Astrocyte (in vitro differentiated cells and primary cell): ENCODE measurements around the gene PBX1. TPM values are rescaled to one million over a fixed set of nuclear protein-coding genes. Genes with fewer than 3 reads are reported as not detected.

Experiments
- DNase-seq: peaks from one replicate; pipeline ENCODE4 v3.0.0-alpha.2; 2010; ENCODE audit warnings: low read depth
- FAIRE-seq: peaks from 2 replicates; lab custom pipeline; 2011; peaks lifted over from hg19 to GRCh38; lab: Jason Lieb, UNC
- H2AFZ ChIP-seq: 2 replicates; pipeline ENCODE4 v1.6.0; 2012; ENCODE audit warnings: low read depth, low read length, inconsistent platforms
- H3K27ac ChIP-seq: 2 replicates; pipeline ENCODE4 v1.5.1; 2011; ENCODE audit warnings: low read depth, low read length, inconsistent platforms
- H3K27me3 ChIP-seq: 2 replicates; pipeline ENCODE4 v1.6.0; 2011; ENCODE audit warnings: low read length, inconsistent platforms; ENCODE audit not compliant: insufficient read depth
- H3K36me3 ChIP-seq: 2 replicates; pipeline ENCODE4 v1.5.1; 2011; ENCODE audit warnings: low read length, inconsistent platforms; ENCODE audit not compliant: insufficient read depth
- H3K4me1 ChIP-seq: 2 replicates; pipeline ENCODE4 v1.5.1; 2011; ENCODE audit warnings: low read length, inconsistent platforms; ENCODE audit not compliant: insufficient read depth
- H3K4me2 ChIP-seq: 2 replicates; pipeline ENCODE4 v1.6.0; 2012; ENCODE audit warnings: low read length, inconsistent platforms
- H3K4me3 ChIP-seq: 2 replicates; pipeline ENCODE4 v1.5.1; 2011; ENCODE audit warnings: low read depth, mild to moderate bottlenecking, low read length, inconsistent platforms; ENCODE audit not compliant: insufficient read depth
- H3K79me2 ChIP-seq: 2 replicates; pipeline ENCODE4 v1.6.0; 2012; ENCODE audit warnings: mild to moderate bottlenecking, low read length, inconsistent platforms; ENCODE audit not compliant: insufficient read depth
- H3K9ac ChIP-seq: 2 replicates; pipeline ENCODE4 v1.6.0; 2012; ENCODE audit warnings: mild to moderate bottlenecking, low read length, inconsistent platforms
- H3K9me3 ChIP-seq: 2 replicates; pipeline ENCODE4 v1.5.1; 2012; ENCODE audit warnings: low read depth, mild to moderate bottlenecking, low read length, inconsistent platforms; ENCODE audit not compliant: insufficient read depth
- H4K20me1 ChIP-seq: 2 replicates; pipeline ENCODE4 v1.6.0; 2012; ENCODE audit warnings: low read length, inconsistent platforms; ENCODE audit not compliant: insufficient read depth
- H3K27ac Mint-ChIP-seq: one replicate; pipeline ENCODE4 v1.8.0; 2021; ENCODE audit warnings: mild to moderate bottlenecking, mixed read lengths; ENCODE audit not compliant: unreplicated experiment
- H3K27me3 Mint-ChIP-seq: one replicate; pipeline ENCODE4 v1.8.0; 2021; ENCODE audit warnings: low read depth, mixed read lengths; ENCODE audit not compliant: unreplicated experiment
- H3K36me3 Mint-ChIP-seq: one replicate; pipeline ENCODE4 v1.8.0; 2021; ENCODE audit warnings: low read depth, mixed read lengths; ENCODE audit not compliant: unreplicated experiment
- H3K4me1 Mint-ChIP-seq: one replicate; pipeline ENCODE4 v1.8.0; 2021; ENCODE audit warnings: low read depth, mixed read lengths; ENCODE audit not compliant: unreplicated experiment
- H3K4me3 Mint-ChIP-seq: one replicate; pipeline ENCODE4 v1.8.0; 2021; ENCODE audit warnings: mild to moderate bottlenecking, moderate library complexity, mixed read lengths; ENCODE audit not compliant: unreplicated experiment
- H3K9me3 Mint-ChIP-seq: one replicate; pipeline ENCODE4 v1.8.0; 2021; ENCODE audit warnings: mild to moderate bottlenecking, mixed read lengths; ENCODE audit not compliant: unreplicated experiment
- CTCF ChIP-seq: IDR thresholded peaks from 2 replicates; pipeline ENCODE4 v1.5.1; 2011; ENCODE audit warnings: low read depth, mild to moderate bottlenecking, inconsistent platforms, low read length, moderate library complexity; ENCODE audit not compliant: insufficient read depth
- EZH2 ChIP-seq: IDR thresholded peaks from 2 replicates; pipeline ENCODE4 v1.6.1; 2012; ENCODE audit warnings: mild to moderate bottlenecking, low read length, inconsistent platforms; ENCODE audit not compliant: insufficient read depth
- total RNA-seq: library from RNA; stranded (reverse); gene quantifications from 2 replicates; pipeline ENCODE4 v1.2.1, GENCODE V29; 2021

The PBX1 gene
- total RNA-seq, 1 donor from 2014 or later = 37.2 TPM

- Histone ChIP-seq H3K4me3 (no peak overlapping the region), H3K27ac (no peak overlapping the region), H3K9ac (no peak overlapping the region), H4K20me1 (no peaks in the 10 kb centered on the region), H3K4me2 (peak overlapping the region; percentile 13), H2AFZ (no peak overlapping the region), H3K36me3 (no peaks in the 10 kb centered on the region), H3K79me2 (peaks cover 5% of the 10 kb centered on the region), H3K27me3 (no peaks in the 10 kb centered on the region), H3K9me3 (no peaks in the 10 kb centered on the region), H3K4me1 (peaks cover 34% of the 10 kb centered on the region)
- no peak overlapping the region for H3K27ac Mint-ChIP-seq
- H3K9me3 Mint-ChIP-seq = no peaks in the 10 kb centered on the region
- peaks cover 40% of the 10 kb centered on the region for H3K4me1 Mint-ChIP-seq
- no peak for TF ChIP-seq EZH2
- TF ChIP-seq CTCF = no peak
- DNase-seq = peak; percentile 53
- H3K36me3 Mint-ChIP-seq = no peaks in the 10 kb centered on the region
- no peak for FAIRE-seq
- no peak overlapping the region for H3K4me3 Mint-ChIP-seq
- no peaks in the 10 kb centered on the region for H3K27me3 Mint-ChIP-seq
Measured at GRCh38 chr1:164608651-164609057, 49.7 kb downstream of the PBX1 start.

- Mint-ChIP-seq H3K27me3 (no peaks in the 10 kb centered on the region), H3K36me3 (no peaks in the 10 kb centered on the region), H3K4me1 (peaks cover 40% of the 10 kb centered on the region), H3K4me3 (no peak overlapping the region), H3K9me3 (no peaks in the 10 kb centered on the region), H3K27ac (no peak overlapping the region)
- Histone ChIP-seq H3K4me3 (no peak overlapping the region), H3K27me3 (no peaks in the 10 kb centered on the region), H4K20me1 (no peaks in the 10 kb centered on the region), H3K27ac (no peak overlapping the region), H2AFZ (no peak overlapping the region), H3K36me3 (no peaks in the 10 kb centered on the region), H3K4me1 (peaks cover 35% of the 10 kb centered on the region), H3K79me2 (peaks cover 8% of the 10 kb centered on the region), H3K9me3 (no peaks in the 10 kb centered on the region), H3K4me2 (peak overlapping the region; percentile 13), H3K9ac (no peak overlapping the region)
- no peak for DNase-seq
- TF ChIP-seq CTCF (no peak), EZH2 (no peak)
- no peak for FAIRE-seq
Measured at GRCh38 chr1:164609089-164609488, 50.1 kb downstream of the PBX1 start.

- H3K4me1 ChIP-seq = peaks cover 28% of the 10 kb centered on the region
- Mint-ChIP-seq H3K27ac (no peak overlapping the region), H3K36me3 (no peaks in the 10 kb centered on the region), H3K4me3 (no peak overlapping the region), H3K4me1 (peaks cover 35% of the 10 kb centered on the region), H3K9me3 (no peaks in the 10 kb centered on the region), H3K27me3 (no peaks in the 10 kb centered on the region)
- no peaks in the 10 kb centered on the region for H3K36me3 ChIP-seq
- H4K20me1 ChIP-seq = no peaks in the 10 kb centered on the region
- FAIRE-seq (no peak), DNase-seq (no peak)
- H3K4me2 ChIP-seq = no peak overlapping the region
- peaks cover 8% of the 10 kb centered on the region for H3K79me2 ChIP-seq
- no peak overlapping the region for H2AFZ ChIP-seq
- TF ChIP-seq EZH2 = no peak
- no peak for TF ChIP-seq CTCF
- no peak overlapping the region for H3K9ac ChIP-seq
- no peaks in the 10 kb centered on the region for H3K9me3 ChIP-seq
- no peak overlapping the region for H3K4me3 ChIP-seq
- H3K27ac ChIP-seq = no peak overlapping the region
- H3K27me3 ChIP-seq = no peaks in the 10 kb centered on the region
Measured at GRCh38 chr1:164610538-164611222, 51.7 kb downstream of the PBX1 start.
